HS-27A (cell line): ENCODE measurements around the gene SLC35E1.
"Not testable (repeated sequence)": the region's sequence is repeated elsewhere in the genome, so short reads cannot be mapped to it uniquely, and the experiment has no call there.

Experiments used
- DNase-seq: peaks from one replicate; pipeline ENCODE4 v3.0.0-alpha.2; 2012; ENCODE audit warnings: low read depth, missing footprints

Gene SLC35E1

DNA sequence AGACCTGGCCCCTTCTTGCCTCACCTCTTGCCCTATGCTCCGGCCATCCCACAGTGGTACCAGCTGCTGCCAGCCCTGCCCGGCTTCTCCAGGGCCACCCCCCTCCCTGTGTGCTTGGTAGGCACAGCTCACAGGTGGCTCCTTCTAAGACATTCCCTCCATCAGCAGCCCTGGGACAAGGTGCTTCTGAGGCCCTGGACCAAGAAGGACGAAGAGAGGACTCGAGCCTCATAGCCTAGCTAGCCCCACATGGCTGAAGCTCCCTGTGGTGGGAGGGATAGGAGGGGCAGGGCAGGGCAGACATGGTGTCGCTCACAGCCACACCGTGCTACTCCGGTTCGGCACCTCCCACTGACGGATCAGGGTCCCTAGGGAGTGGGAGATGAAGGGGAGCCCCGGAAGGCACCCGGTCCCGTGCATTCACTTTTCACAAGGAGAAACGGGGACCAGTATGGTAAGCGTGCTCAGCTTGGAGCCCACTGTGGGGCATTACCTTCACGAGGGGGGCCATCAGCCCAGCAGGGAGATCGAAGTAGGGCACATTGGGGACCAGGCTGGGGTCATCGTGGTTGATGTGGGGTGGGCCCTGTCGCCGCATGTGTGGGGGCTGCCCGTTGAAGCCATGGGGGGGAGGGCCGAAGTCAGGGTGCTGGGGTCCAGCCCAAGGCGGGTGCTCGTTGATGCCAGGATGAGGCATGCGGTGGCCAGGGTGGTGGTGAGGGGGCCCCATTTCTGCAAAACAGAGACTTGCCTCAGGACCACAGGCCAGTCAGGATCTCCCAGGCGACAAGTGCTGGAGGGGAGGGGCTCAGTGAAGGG is 49.4 kb downstream of the SLC35E1 start:
- DNase-seq = no peak

DNA sequence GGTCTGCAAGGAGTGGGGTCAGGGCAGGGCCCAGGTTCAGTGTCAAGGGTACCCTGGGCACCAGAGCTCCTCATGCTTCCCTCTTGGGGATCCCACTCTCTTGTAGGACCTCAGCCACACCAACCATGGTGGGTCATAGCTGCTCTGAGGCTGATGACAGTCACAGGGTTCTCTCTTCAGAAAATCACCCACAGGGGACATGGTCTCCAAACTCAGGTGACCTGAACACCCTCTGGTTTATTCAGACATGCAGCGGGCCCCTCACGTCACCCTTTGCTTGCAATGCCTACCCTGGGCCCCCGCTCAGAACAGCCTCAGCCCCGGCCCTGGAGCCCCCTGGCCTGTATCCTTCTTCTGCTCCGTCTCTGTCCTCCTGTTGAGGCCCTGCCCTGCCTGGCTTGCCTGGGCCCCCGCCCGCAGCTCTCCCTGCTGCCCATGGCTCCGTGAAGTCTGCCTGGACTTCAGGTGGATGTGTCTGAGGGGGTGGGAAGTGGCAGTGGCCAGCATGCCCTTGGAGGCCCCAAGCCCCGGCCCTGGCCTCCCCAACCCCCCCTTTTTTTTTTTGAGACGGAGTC is 50.4 kb downstream of the SLC35E1 start:
- DNase-seq = no peak

DNA sequence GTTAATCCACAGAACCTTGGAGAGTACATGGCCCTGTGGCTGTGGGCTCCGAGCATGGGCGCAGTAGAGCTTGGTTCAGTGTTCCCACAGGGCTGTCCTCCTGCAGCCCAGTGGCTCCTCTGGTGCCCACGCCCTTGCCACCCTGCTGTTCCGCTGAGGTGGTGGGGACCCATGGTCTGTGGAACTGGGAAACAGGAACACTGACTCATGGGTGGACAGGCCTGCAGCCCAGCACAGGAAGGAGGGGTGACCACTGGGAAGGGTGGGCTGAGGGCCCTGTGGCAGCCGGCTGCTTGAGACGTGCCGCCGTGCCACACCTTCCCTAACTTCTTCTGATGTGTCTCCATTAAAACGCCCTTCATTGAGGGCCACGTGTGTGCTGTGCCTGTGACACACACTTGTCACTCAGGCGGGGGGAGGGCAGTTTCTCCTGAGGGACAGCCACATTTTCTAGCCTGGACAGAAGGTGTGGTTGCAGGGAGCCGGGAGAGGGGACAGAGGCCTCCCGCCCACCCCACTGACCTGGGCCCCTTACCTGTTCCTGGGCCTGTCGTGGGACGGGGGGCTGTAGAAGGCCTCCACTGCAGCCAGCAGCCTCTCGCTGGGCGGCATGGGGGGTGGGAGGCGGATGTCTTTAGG is 51.1 kb downstream of the SLC35E1 start:
- no peak for DNase-seq

DNA sequence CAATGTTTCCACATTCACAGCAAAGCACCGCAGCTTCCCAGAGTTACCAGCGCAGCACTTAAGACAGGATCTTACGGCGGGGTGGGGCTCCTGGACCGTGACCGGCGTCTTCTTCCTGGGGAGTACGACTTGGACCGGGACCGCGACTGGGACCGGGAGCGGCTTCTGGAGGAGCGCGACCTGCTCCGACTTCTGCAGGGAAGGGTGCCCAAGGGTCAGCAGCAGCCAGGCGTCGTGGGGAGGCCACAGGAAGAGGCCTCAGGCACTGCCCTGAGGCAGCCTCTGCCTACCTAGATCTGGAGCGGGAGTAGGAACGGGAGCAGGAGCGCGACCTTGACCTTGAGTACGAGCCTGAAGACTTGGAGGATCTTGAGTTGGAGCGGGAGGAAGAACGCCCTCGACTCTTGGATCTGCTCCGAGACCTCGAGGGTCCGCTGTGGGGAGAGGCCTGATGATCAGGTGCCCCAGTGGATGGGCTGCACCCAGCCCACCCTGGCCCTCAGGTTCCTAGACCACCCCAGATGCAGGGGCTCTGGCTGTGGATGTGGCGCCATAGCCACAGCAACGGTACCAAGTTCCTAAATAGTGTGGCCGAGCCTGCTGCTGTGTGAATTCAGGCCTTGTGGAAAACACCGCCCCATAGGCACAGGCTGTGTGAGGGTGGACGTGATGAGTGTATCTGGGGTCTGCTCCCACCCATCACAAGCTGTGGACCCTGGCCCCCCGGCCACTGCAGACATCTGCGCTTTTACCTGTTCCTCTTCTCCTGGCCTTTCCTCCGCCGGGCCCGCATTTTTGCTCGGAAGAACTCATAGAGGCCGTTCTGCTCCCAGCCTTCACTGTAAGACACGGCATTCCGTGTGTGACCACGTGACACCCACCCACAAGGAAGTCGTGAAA is 51.9 kb downstream of the SLC35E1 start:
- no peak for DNase-seq

DNA sequence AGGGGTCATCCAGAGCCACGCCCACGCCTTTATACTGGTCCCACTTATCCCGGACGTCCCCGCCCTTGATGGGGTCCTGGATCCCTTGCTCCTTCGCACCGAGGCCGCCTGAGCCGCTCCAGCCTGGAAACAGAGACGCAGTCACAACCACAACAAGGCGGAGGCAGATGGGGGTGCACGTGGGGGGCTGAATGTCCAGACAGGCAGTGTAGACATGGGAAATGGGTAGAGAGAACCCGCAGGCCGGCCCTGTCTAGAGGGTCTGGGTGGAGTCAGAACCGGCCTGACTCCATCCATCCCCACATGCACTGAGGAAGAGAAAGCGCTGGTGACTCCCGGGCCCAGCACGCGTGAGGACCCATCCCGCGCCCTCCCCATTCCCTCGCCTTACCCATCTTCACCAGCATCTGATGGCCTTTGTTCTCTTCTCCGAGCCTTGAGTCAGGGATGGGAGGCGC is 53.0 kb downstream of the SLC35E1 start:
- DNase-seq = no peak

DNA sequence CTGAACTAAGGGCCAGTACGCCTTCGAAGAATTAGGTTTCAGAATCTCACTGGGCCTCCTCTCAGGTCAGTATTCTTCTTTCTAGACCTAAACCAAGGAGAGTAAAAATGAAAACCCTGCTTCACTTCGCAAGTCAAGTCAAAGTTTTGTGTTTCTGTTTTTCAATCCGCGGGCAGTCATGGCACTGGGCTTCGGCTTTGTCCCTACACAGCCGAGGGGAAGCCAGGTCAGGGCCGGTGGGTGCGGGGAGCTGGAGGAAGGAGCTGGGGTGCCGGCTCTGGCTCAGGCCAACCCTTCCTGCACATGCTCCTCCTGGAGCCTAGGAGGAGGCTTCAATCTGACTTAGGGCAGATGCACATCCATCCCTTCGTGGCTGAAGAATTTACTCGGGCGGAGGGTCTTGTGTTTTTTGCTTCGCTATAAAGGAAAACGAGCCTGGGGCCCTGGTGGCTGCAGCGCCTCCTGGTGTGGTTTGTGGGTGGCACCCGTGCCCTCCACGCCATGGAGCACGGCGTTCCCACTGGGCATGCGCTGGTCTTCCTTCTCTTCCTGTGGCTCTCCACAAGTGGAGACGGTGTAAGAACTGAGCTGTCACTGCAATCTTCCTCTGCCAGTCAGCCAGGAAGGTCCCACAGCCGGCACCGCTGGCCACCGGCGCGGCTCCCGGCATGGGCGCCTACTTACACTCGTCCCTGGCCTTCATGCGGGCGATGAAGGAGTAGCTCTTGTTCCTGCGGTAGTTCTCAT is 53.6 kb downstream of the SLC35E1 start:
- DNase-seq = no peak

DNA sequence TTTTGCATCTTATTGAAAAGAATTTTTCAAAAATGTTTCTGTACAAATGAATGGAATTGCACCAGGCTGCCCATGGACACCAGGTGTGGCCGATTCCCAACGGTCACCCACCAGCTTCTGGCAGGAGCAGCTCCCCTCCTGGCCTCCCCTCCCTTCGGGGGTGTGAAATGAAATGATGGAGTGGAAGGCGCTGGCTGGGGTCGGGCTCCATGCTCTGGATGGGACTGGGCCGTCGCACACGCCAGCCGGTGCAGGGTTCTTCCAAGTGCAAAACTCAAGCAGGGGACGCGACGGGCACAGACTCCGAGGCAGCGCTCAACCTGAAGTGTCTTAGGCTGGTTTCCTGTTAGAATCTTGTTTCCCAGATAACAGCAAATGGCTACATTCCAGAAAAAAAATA is 54.2 kb downstream of the SLC35E1 start:
- DNase-seq = no peak

DNA sequence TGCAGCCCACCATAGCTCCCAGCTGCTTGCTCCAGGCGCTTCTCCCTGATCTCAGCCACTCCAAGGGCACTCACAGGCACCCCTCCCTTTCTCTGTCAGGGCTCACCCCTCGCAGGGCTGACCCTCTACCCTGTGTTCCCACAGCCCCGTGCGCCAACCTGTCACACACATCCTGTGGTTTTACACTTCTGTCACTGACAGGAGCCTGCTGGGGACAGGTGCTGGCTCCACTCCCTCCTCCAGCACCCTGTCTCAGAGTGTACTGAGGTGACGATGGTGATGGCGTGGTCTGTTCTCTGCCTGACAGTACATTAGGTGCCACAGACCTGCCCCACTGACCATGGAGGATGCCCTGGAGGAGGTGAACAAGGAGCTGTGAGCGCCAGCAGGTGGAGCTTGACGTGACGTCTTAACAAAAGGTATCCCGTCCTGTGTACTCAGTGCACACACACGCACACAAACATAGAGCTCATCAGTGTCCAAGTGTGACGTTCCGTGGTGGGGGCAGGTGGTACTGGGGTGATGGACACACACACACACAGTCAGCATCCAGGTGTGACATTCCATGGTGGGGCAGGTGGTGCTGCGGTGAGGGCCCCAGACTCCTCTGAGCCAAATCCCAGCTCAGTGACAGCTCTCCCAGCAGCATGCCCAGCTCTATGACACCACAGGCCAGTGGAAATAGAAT is 55.1 kb downstream of the SLC35E1 start:
- DNase-seq = no peak

DNA sequence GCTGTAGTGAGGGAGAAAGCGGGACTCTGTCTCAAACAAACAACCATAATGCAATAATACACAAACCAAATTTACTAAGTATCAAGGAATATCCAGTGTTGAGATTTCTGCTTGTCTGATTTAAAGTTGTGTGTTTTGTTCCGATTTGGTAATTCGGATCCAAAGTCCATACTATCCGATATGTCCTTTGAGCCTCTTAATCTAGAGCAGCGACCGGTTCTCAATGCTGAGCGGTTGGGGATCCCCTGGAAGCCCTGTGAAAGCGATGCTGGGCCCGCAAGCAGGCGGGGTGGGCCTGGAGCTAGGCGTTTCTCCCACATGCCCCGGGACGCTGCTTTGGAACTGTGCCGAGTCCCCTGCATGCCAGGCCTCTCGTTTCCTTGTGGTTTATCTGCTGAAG is 55.8 kb downstream of the SLC35E1 start:
- DNase-seq = no peak

DNA sequence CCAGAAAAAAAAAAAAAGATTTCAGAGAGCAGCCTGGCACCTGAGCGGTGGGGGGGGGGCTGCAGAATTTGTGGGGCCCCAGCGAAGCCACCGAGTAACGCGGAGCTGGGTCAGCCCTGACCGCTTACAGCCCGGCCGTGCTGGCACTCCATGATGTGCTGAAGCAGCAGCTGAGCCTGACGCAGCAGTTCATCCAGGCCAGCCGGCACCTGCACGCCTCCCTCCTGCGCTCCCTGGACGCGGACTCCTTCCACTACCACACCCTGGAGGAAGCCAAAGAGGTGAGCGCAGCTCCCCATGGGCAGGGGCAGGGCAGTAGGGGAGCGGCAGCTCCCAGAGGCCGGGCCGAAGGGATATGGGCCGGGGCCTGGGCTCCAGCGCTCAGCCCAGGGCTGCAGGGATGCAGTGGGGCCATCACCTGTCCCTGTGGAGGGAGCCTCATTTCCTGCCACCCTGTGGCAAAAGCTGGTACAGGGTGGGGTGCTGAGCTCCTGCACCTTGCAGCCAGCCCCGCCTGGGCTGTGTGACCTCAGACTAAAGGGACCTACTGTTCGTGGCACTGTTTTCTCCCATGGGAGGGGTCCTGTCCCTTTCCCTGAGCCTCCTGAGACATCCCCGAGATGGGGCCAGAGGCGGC is 57.7 kb downstream of the SLC35E1 start:
- no peak for DNase-seq

DNA sequence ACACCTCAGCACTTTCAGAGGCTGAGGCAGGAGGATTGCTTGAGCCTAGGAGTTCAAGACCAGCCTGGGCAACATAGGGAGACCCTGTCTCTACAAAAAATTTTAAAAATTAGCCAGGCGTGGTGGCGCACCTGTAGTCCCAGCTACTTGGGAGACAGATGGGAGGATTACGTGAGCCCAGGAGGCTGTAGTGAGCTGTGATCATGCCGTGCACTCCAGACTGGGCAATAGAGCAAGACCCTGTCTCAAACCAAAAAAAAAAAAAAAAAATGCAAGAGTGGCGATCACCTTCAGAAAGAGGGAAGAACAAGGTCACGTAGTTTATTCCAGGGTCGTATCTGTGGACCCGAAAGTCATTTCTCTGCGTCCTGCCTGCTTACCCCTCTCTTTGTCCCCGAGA is 59.6 kb downstream of the SLC35E1 start:
- not testable (repeated sequence) for DNase-seq

DNA sequence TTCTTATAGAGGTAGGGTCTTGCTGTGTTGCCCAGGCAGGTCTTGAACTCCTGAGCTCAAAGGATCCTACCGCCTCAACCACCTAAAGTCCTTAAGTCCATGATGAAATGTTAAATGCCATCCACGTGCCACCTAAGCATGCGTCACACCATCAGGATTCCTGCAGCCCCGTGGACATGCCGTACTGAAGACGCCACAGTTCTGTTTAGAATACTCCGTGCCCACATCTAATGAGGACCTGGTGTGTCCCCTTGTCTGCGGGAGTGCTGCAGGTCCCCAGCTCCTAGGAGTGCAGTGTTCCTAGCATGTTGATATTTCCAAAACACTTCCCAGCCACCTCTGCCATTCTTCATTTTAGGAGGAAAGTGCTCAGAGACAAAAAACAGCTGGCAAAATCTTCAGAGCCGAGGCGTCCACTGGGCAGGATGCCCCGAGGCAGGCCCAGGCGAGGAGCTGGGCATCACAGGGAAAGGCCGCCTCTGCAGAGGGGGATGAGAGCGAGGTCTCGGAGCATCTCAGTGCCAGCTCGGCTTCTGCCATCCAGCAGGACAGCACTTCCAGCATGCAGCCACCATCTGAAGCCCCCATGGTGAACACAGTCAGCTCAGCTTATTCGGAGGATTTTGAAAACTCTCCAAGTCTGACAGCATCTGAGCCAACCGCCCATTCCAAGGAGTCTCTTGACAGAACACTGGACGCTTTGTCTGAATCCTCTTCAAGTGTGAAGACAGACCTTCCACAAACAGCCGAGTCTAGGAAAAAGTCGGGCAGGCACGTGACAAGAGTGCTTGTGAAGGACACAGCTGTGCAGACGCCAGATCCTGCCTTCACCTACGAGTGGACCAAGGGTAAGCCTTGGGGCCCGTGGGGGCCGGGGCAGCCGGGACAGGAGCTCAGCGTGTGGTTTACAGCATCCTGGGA is 62.8 kb downstream of the SLC35E1 start:
- DNase-seq = no peak

DNA sequence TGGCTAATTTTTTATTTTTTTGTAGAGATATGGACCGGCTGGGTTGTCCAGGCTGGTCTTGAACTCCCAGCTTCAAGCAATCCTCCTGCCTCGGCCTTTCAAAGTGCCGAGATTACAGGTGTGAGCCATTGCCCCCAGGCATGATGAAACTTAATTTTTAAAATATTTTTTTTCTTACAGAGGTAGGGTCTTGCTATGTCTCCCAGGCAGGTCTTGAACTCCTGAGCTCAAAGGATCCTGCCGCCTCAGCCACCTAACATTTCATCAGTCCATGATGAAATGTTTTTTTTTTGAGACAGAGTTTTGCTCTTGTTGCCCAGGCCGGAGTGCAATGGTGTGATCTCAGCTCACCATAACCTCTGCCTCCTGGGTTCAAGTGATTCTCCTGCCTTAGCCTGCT is 63.7 kb downstream of the SLC35E1 start:
- no peak for DNase-seq

DNA sequence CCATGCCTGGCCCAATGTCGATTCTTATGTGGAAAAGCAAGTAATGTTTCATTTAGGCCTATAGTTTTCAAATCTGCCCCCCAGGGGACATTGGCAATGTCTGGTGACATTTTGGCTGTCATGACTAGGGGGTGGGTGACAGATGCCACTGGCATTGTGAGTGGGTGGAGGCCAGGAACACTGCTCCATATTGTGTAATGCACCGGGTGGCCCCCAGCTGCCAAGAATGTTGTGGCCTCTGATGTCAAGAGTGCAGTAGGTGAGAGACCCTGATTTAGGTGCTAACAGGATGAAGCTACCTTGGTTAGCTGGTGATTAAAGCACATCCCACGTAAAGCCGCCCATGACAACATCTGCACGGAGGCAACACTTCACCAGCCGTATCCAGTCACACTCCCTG is 65.3 kb downstream of the SLC35E1 start:
- no peak for DNase-seq

DNA sequence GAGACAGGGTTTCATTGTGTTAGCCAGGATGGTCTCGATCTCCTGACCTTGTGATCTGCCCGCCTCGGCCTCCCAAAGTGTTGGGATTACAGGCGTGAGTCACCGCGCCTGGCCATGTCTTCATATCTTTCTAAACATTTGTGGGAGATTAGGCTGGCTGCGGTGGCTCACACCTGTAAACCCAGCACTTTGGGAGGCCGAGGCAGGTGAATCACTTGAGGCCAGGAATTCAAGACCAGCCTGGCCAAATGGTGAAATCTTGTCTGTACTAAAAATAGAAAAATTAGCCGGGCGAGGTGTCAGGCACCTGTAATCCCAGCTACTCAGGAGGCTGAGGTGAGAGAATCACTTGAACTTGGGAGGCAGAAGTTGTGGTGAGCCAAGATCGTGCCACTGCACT is 66.1 kb downstream of the SLC35E1 start:
- not testable (repeated sequence) for DNase-seq

DNA sequence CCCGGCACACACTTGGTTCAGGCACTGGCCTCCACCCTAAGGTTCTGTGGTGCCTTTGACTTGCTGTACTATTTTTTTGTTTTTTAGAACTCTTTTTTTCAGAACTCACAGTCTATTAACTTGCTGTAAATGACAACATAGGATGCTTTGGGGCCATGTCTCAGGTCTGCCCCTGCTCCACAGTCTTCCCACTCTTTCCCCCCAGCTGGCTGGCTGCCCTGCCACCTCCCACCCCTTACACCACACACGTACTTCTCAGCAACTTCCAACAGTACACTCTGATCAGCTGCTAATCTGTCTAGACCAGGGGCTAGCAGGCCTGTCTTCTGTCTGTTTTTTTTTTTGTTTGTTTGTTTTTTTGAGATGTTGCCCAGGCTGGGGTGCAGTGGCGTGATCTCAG is 67.9 kb downstream of the SLC35E1 start:
- no peak for DNase-seq
